ENCODE results near the gene KCNH8.

Gene KCNH8

DNA sequence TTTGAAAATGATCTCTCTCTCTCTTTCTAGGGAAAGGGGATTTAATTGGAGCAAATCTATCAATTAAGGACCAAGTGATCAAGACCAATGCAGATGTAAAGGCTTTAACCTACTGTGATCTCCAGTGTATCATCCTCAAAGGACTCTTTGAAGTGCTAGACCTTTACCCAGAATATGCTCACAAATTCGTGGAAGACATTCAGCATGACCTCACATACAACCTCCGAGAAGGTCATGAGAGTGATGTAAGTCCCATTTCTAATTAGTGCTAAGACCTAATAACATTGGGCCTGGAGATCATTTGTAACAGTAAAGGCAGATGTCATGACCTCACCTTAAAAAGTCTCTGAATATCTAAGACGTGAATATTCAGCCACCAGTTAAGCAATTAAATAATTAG, 308.4 kb downstream of the KCNH8 start:
- DNase-seq (ENCODE audit: low spot score in 2 of 2): no peak
- no peak overlapping the region for H3K4me3 ChIP-seq
- H3K36me3 ChIP-seq (replicated peaks): no peaks in the 10 kb centered on the region
- no peaks in the 10 kb centered on the region for H3K9me3 ChIP-seq
- H3K4me1 ChIP-seq: no peaks in the 10 kb centered on the region
- no peaks in the 10 kb centered on the region for H3K27me3 ChIP-seq (ENCODE audit: low read depth)
- in situ Hi-C loops (cut with MboI; ENCODE audit: low sequenced_read_pairs): no loop called here

DNA sequence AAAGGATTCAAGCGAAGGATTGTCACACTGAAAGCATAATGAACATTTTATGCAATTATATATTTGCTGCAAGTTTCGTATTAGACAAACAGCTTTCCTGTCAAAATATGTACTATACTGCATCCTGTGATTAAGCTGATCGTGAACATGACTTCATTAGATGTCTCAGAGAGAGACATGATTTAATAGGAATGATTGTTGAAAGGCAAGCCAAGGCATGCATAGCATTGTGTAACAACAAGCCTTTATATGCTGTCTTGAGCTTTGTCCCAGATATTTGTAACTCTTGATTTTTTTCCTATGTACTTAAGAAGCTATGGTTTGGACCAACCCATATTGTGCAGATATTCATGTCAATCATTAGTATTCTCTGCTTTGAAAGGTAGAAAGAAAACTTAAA, 309.1 kb downstream of the KCNH8 start:
- no peak overlapping the region for H3K4me3 ChIP-seq
- H3K4me1 ChIP-seq: no peaks in the 10 kb centered on the region
- H3K27me3 ChIP-seq (ENCODE audit: low read depth): no peaks in the 10 kb centered on the region
- no peak for DNase-seq (ENCODE audit: low spot score in 2 of 2)
- in situ Hi-C loops (cut with MboI; ENCODE audit: low sequenced_read_pairs): no loop called here
- H3K9me3 ChIP-seq: no peaks in the 10 kb centered on the region
- H3K36me3 ChIP-seq (replicated peaks): no peaks in the 10 kb centered on the region

DNA sequence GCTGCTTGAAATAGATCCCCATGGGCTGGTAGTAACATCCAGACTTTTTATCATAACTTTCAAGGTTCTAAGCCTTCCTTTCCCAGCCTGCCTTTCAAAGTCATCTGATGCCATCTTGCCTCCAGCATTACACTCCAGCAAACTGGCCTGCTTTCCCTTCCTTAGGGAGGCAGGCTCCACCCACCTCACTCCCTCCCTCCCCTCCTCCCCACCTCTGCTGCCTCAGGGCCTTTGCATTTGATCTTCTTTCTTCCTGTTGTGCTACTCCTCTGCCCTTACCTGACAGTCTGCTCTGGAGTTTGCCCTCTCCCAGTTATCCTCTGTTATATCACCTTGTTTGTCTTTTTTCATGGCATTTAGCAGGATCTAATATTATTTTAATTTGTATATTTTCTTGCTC, 319.5 kb downstream of the KCNH8 start:
- no peaks in the 10 kb centered on the region for H3K4me1 ChIP-seq
- no peaks in the 10 kb centered on the region for H3K27me3 ChIP-seq (ENCODE audit: low read depth)
- H3K4me3 ChIP-seq: no peak overlapping the region
- H3K36me3 ChIP-seq (replicated peaks): no peaks in the 10 kb centered on the region
- DNase-seq (ENCODE audit: low spot score in 2 of 2): no peak
- no peaks in the 10 kb centered on the region for H3K9me3 ChIP-seq
- in situ Hi-C loops (cut with MboI; ENCODE audit: low sequenced_read_pairs): no loop called here

DNA sequence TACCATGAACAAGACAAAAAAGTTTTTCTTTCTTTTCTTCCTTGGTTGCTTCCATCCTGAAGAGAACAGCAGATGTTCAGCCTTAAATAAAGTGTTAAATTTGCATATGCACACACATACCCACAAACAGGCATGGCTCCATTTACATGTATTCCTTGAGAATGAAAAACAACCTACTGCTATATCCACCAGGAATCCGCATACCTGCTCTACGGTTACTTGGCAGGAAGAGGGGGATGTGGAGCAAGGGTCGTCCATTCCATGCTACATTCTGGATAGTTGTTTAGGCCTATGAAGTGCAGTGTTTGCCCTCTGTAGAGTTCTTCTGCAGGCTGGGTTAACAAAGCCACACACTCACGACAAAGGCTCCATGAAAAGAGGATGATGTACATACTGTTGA, 322.8 kb downstream of the KCNH8 start:
- Histone ChIP-seq H3K4me3 (no peak overlapping the region), H3K4me1 (no peaks in the 10 kb centered on the region), H3K36me3 (replicated peaks) (no peaks in the 10 kb centered on the region), H3K27me3 (ENCODE audit: low read depth) (no peaks in the 10 kb centered on the region), H3K9me3 (no peaks in the 10 kb centered on the region)
- in situ Hi-C loops (cut with MboI; ENCODE audit: low sequenced_read_pairs): no loop called here
- DNase-seq (ENCODE audit: low spot score in 2 of 2): no peak

DNA sequence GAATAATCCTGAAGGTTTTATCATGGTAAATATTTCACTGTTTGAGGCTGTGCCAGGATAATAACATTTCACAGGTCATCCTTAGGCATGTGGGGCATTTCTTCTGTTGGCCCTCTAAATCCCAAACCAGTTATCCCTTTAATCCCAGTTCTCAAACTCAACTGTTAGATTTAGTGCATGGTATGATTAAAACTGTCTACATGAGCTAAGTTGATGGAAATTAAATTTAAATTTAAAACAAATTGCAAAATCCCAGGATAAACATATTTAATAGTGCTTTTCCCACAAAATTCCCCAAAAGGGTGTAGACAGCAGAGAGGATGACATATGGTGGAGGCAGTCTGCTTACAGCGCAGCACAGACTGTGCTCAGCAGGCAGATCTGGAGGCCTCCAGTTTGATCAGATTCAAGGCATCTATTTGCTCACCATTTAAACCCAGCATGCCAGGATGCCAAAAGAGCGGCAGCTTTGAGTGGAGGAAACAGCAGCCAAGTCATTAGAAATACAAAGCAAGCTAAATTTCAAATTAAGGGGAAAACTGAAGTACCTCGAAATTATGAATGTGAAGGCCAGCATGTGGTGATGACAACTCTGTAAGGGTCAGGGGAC, 325.8 kb downstream of the KCNH8 start:
- H3K27me3 ChIP-seq (ENCODE audit: low read depth): no peaks in the 10 kb centered on the region
- in situ Hi-C loops (cut with MboI; ENCODE audit: low sequenced_read_pairs): no loop called here
- H3K4me1 ChIP-seq: no peaks in the 10 kb centered on the region
- no peak overlapping the region for H3K4me3 ChIP-seq
- DNase-seq (ENCODE audit: low spot score in 2 of 2): no peak
- H3K36me3 ChIP-seq (replicated peaks): no peaks in the 10 kb centered on the region
- H3K9me3 ChIP-seq: no peaks in the 10 kb centered on the region

DNA sequence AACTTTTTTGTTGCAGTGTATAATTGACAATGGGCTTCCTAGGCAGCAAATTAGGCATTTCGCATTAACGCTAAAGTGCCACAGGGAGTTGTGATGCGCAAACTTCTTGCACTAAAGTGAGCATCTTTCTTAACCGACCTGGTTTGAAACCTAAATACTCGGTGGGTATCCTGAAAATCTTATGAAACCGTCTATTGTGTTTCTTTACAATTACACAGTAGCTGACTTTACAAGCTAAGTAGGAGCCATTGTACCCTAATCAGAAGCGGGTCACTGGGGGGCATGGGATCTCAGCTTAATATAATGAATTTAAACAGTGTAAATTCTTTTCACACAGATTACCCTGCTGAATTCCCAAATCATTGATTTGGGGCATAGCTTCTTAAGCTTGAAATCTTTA, 328.0 kb downstream of the KCNH8 start:
- DNase-seq (ENCODE audit: low spot score in 2 of 2): no peak
- Histone ChIP-seq H3K4me3 (no peak overlapping the region), H3K36me3 (replicated peaks) (no peaks in the 10 kb centered on the region), H3K4me1 (no peaks in the 10 kb centered on the region), H3K9me3 (no peaks in the 10 kb centered on the region), H3K27me3 (ENCODE audit: low read depth) (no peaks in the 10 kb centered on the region)
- in situ Hi-C loops (cut with MboI; ENCODE audit: low sequenced_read_pairs): no loop called here

DNA sequence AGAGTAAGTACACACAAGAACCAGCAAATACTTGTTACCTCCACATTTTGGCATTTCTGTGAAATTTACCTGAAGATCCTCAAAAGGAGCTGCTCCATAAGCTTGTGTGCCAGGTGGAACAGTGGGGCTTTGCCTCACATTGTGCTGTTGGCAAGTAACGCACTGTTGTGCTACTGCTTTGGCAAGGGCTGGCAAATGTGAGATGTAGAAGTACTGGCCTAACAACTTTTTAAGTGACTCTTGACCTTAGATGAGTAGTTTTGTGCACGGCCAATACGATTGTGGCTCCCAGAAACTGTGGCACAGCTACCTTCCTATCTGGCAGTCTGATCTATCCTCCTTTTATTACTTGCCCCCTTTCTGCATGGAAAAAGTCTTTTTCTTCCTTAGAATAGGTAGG, 337.0 kb downstream of the KCNH8 start:
- Histone ChIP-seq H3K9me3 (no peaks in the 10 kb centered on the region), H3K36me3 (replicated peaks) (no peaks in the 10 kb centered on the region)

DNA sequence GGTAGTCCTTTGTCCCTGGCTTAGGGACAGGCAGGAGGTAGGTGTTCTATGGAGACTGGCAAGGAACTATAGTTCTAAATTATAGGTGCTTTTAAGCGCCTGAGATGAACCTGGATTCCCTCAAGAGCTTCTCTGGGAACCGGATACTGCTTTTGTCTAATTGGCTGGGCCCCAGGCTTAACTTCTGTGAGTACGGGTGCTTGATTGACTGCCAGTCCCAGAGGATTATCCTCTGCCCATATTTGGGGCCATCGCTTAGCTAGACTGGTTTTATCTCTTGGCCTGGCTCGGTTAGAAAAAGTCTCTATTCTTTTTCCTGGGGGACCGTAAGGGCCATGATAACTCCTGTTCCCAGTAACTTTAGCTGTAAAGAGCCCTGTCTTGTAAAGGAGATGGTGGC, 339.1 kb downstream of the KCNH8 start:
- no peaks in the 10 kb centered on the region for H3K27me3 ChIP-seq (ENCODE audit: low read depth)
- DNase-seq (ENCODE audit: low spot score in 2 of 2): no peak
- H3K4me1 ChIP-seq: peaks cover 2% of the 10 kb centered on the region; the same call in 1 of the 2 replicates
- no peaks in the 10 kb centered on the region for H3K9me3 ChIP-seq
- H3K36me3 ChIP-seq (replicated peaks): no peaks in the 10 kb centered on the region
- in situ Hi-C loops (cut with MboI; ENCODE audit: low sequenced_read_pairs): no loop called here
- no peak overlapping the region for H3K4me3 ChIP-seq

More for the DNA sequence above, 337.0 kb downstream of the KCNH8 start:
- Histone ChIP-seq H3K4me3 (no peak overlapping the region), H3K4me1 (no peaks in the 10 kb centered on the region), H3K27me3 (ENCODE audit: low read depth) (no peaks in the 10 kb centered on the region)
- no peak for DNase-seq (ENCODE audit: low spot score in 2 of 2)
- in situ Hi-C loops (cut with MboI; ENCODE audit: low sequenced_read_pairs): no loop called here

DNA sequence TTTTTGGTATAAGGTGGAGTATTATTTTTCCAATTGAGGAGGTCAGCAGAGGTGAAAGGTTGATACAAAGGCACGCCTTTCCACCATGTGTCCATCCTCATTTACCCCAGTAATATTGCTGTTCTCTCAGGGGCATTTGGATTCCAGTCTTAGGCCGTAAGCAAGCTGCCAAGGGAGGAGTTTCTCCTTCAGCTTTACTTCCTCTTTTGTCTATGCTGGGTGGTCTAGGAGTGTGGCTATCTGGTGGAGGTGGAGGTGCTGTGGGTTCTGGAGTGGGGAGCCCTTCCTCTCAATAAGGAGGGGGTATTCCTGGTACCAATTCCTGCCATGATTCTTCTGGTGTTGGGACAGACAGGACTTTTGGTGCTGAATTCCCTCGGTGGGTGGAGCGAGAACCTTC, 340.6 kb downstream of the KCNH8 start:
- Histone ChIP-seq H3K4me1 (peaks cover 2% of the 10 kb centered on the region; the same call in 1 of the 2 replicates), H3K9me3 (no peaks in the 10 kb centered on the region), H3K27me3 (ENCODE audit: low read depth) (no peaks in the 10 kb centered on the region), H3K4me3 (no peak overlapping the region), H3K36me3 (replicated peaks) (no peaks in the 10 kb centered on the region)
- in situ Hi-C loops (cut with MboI; ENCODE audit: low sequenced_read_pairs): no loop called here
- no peak for DNase-seq (ENCODE audit: low spot score in 2 of 2)

DNA sequence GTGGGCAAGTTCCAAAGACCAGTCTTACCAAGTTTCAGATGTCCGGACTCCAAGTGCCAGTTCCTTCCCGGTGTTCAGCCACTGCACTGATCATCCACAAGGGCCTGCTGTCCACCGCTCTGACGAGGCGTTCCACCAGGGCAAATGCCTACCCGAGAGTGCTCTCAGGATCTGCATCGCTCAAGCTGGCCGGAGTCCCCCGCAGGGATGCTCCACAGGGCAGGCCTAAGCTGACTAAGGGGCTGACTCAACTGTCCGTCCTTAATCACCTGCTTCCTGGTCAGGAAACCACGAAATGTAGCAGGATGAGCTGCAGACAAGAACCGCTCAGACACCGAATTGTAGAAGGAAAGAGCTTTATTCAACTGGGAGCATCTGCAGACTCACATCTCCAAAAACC, 341.6 kb downstream of the KCNH8 start:
- in situ Hi-C loops (cut with MboI; ENCODE audit: low sequenced_read_pairs): no loop called here
- Histone ChIP-seq H3K27me3 (ENCODE audit: low read depth) (no peaks in the 10 kb centered on the region), H3K36me3 (replicated peaks) (no peaks in the 10 kb centered on the region), H3K9me3 (no peaks in the 10 kb centered on the region), H3K4me1 (peaks cover 2% of the 10 kb centered on the region; the same call in 1 of the 2 replicates), H3K4me3 (no peak overlapping the region)
- DNase-seq (ENCODE audit: low spot score in 2 of 2): no peak

DNA sequence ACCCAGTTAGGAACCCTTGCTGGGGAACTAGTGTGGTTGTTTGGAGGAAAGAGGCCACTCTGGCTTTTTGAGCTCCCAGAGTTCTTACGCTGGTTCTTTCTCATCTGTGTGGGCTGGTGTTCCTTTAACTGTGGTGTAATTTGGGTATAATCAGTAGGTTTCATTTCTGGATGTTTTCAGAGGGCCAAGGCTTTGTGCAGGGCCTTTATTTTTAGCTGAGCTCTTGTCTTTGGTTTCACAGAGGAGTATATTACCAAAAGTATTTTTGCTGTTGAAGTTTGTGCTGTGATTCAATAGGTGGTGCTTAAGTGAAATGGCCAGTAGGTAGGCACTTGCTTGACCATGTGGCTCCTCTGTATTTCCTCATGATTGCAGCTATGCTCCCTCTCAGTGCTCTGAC, 357.9 kb downstream of the KCNH8 start:
- Histone ChIP-seq H3K36me3 (replicated peaks) (no peaks in the 10 kb centered on the region), H3K4me3 (no peak overlapping the region), H3K27me3 (ENCODE audit: low read depth) (no peaks in the 10 kb centered on the region), H3K4me1 (no peaks in the 10 kb centered on the region), H3K9me3 (no peaks in the 10 kb centered on the region)
- in situ Hi-C loops (cut with MboI; ENCODE audit: low sequenced_read_pairs): no loop called here
- no peak for DNase-seq (ENCODE audit: low spot score in 2 of 2)

DNA sequence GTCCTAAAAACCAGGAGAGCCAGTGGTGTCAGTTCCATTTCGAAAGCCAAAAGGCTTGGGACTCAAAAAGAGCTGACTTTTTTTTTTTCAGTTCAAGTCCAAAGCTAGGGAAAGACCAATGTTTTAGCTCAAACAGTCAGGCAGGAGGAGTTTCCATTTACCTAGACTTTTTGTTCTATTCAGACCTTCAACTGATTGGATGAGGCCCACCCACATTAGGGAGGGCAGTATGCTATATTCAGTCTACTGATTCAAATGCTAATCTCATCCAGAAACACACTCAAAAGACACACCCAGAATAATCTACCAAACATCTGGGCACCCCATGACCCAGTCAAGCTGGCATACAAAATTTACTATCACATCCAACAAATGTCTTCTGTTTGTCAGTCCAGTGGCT, 374.0 kb downstream of the KCNH8 start:
- no peaks in the 10 kb centered on the region for H3K36me3 ChIP-seq (replicated peaks)
- no peaks in the 10 kb centered on the region for H3K9me3 ChIP-seq
- in situ Hi-C loops (cut with MboI; ENCODE audit: low sequenced_read_pairs): no loop called here
- H3K4me1 ChIP-seq: no peaks in the 10 kb centered on the region
- no peaks in the 10 kb centered on the region for H3K27me3 ChIP-seq (ENCODE audit: low read depth)
- DNase-seq (ENCODE audit: low spot score in 2 of 2): no peak
- H3K4me3 ChIP-seq: no peak overlapping the region

DNA sequence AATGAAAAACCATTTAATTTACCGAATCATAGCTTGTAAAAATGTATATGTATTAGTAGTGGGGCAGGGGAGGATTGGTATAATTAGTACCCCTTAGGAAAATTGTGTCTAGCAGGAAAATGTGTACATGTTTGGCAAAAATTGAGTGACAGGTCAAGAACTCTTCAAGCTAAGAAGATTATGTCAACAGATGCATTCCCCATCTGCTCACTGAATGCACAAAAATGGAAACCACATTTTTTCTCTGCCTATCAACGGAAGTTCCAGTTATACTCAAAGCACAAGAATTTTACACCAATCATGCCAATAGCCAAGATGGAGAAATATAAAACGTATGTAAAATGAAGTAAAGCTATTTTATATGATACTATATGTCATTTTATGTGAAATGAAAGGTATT, 377.8 kb downstream of the KCNH8 start:
- no peak for DNase-seq (ENCODE audit: low spot score in 2 of 2)
- Histone ChIP-seq H3K4me3 (no peak overlapping the region), H3K9me3 (no peaks in the 10 kb centered on the region), H3K4me1 (no peaks in the 10 kb centered on the region), H3K27me3 (ENCODE audit: low read depth) (no peaks in the 10 kb centered on the region), H3K36me3 (replicated peaks) (no peaks in the 10 kb centered on the region)
- in situ Hi-C loops (cut with MboI; ENCODE audit: low sequenced_read_pairs): no loop called here

DNA sequence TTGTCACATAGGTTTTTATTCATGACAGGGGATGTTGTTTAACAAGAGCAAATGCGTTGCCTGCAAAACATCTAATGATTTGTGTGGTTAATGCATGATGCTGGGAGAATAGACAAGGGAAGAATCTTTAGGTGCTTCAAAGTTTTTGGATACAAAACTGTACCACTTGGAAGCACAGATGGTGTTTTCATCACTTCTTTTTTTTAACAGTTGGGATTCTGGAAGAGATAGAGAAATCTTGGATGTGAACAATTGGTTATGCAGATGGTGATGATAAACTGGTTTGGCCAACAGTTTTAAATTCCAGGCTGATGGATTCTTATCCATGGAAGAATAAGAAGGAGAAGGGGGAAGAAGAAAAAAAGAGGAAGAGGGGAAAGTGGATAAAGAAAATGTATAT, 379.4 kb downstream of the KCNH8 start:
- Histone ChIP-seq H3K4me3 (no peak overlapping the region), H3K4me1 (no peaks in the 10 kb centered on the region), H3K36me3 (replicated peaks) (no peaks in the 10 kb centered on the region), H3K9me3 (no peaks in the 10 kb centered on the region), H3K27me3 (ENCODE audit: low read depth) (no peaks in the 10 kb centered on the region)
- DNase-seq (ENCODE audit: low spot score in 2 of 2): no peak
- in situ Hi-C loops (cut with MboI; ENCODE audit: low sequenced_read_pairs): no loop called here

DNA sequence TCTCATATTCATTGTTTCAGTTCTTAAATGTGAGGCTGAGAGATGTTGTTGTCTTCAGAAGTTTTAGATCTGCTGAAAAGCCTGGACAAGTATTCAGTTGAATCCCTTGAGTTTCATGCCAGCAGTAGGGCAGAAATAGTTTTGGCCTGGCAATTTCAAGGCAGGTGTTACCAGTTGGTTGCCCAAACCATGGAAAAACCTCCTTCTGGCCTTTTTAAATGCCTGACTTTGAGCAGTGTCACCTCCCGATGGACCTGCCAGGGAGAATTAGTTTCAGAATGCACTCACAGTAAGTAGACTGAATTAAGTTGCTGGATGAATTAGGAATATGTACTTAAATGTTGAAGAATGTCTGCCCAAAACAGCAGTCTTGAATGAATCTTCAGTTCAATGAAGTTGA, 383.1 kb downstream of the KCNH8 start:
- no peak for DNase-seq (ENCODE audit: low spot score in 2 of 2)
- Histone ChIP-seq H3K9me3 (no peaks in the 10 kb centered on the region), H3K4me3 (no peak overlapping the region), H3K27me3 (ENCODE audit: low read depth) (no peaks in the 10 kb centered on the region), H3K36me3 (replicated peaks) (no peaks in the 10 kb centered on the region), H3K4me1 (no peaks in the 10 kb centered on the region)
- in situ Hi-C loops (cut with MboI; ENCODE audit: low sequenced_read_pairs): no loop called here
